GM19467 (cell line): Measurements from ENCODE around the gene ARID2.

Source experiments
- ATAC-seq: cut with Tn5 transposase; IDR thresholded peaks from one replicate; pipeline ENCODE4 v1.9.1; 2021; ENCODE audit warnings: mild to moderate bottlenecking, moderate library complexity; ENCODE audit not compliant: unreplicated experiment

ARID2 gene, protein sequence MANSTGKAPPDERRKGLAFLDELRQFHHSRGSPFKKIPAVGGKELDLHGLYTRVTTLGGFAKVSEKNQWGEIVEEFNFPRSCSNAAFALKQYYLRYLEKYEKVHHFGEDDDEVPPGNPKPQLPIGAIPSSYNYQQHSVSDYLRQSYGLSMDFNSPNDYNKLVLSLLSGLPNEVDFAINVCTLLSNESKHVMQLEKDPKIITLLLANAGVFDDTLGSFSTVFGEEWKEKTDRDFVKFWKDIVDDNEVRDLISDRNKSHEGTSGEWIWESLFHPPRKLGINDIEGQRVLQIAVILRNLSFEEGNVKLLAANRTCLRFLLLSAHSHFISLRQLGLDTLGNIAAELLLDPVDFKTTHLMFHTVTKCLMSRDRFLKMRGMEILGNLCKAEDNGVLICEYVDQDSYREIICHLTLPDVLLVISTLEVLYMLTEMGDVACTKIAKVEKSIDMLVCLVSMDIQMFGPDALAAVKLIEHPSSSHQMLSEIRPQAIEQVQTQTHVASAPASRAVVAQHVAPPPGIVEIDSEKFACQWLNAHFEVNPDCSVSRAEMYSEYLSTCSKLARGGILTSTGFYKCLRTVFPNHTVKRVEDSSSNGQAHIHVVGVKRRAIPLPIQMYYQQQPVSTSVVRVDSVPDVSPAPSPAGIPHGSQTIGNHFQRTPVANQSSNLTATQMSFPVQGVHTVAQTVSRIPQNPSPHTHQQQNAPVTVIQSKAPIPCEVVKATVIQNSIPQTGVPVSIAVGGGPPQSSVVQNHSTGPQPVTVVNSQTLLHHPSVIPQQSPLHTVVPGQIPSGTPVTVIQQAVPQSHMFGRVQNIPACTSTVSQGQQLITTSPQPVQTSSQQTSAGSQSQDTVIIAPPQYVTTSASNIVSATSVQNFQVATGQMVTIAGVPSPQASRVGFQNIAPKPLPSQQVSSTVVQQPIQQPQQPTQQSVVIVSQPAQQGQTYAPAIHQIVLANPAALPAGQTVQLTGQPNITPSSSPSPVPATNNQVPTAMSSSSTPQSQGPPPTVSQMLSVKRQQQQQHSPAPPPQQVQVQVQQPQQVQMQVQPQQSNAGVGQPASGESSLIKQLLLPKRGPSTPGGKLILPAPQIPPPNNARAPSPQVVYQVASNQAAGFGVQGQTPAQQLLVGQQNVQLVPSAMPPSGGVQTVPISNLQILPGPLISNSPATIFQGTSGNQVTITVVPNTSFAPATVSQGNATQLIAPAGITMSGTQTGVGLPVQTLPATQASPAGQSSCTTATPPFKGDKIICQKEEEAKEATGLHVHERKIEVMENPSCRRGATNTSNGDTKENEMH (N-terminal part only)

GRCh38 chr12:45729233-45730083 is at the start of gene ARID2:
ARID2 (plus strand) TSS chr12:45729706; CDS start chr12:45729837, 131 bp downstream.
- peak; percentile 18 for ATAC-seq

DNA sequence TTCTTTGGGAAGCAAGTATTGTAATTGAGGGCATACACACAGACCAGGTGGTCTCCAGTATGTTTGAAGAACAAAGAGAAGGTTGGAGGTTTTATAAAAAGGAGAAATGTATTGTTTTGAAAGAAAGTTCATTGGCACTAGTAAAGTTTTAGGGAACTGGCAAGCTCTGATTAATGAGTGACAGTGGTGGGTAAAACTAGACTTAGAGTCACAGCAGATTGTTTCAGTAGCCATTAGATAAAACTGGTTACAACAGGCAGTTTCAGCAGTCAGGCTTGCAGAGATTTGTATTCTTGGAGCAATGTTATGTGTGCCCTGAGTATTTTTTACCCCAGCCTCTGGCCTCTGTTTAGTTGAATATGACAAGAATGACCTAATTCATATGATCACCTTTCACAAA is 49.1 kb upstream of the ARID2 start:
- ATAC-seq = no peak

DNA sequence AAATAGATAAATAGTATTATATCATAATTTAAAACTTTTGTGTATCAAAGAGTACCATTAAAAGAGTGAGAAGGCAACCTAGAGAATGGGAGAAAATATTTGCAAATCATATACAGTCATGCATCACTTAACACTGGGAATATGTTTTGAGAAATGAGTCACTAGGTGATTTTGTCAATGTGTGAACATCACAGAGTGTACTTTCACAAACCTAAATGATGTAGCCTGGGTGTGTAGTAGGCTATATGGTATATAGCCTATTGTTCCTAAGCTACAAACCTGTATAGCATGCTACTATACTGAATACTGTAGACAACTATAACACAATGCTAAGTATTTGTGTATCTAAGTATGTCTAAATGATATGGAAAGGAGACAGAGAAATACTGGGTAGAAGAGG is 48.0 kb upstream of the ARID2 start:
- no peak for ATAC-seq

- no peak for ATAC-seq
Observed at GRCh38 chr12:45685680-45686079, 43.8 kb upstream of the ARID2 start.

GRCh38 chr12:45687081-45688015 is 42.2 kb upstream of the ARID2 start:
- no peak for ATAC-seq

- ATAC-seq = no peak
Observed at GRCh38 chr12:45688183-45688582, 41.3 kb upstream of the ARID2 start.

- no peak for ATAC-seq
Observed at GRCh38 chr12:45695035-45695434, 34.5 kb upstream of the ARID2 start.

- no peak for ATAC-seq
Observed at GRCh38 chr12:45695606-45696005, 33.9 kb upstream of the ARID2 start.

GRCh38 chr12:45696049-45696448 is 33.5 kb upstream of the ARID2 start:
- no peak for ATAC-seq

DNA sequence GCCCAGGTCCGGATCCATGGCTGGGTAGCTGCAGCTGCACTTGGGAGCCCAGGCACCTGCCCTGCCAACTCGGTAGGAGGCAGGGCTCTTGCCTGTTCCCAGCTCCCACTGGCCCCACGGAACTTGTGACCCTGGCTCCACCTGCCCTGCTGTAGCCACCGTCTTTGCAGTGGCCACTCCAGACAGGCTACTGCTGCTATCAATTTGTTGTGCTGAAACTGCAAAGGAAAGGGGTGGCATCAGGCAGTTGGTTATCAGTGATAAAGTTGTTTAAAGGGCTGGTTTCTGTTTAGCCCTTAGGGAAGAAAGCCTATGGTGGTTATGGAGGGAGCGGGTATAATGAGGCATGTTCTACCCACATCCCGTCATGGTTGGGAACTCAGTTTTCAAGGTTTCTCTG is 32.1 kb upstream of the ARID2 start:
- no peak for ATAC-seq

- ATAC-seq = no peak
Observed at GRCh38 chr12:45701296-45701695, 28.2 kb upstream of the ARID2 start.

DNA sequence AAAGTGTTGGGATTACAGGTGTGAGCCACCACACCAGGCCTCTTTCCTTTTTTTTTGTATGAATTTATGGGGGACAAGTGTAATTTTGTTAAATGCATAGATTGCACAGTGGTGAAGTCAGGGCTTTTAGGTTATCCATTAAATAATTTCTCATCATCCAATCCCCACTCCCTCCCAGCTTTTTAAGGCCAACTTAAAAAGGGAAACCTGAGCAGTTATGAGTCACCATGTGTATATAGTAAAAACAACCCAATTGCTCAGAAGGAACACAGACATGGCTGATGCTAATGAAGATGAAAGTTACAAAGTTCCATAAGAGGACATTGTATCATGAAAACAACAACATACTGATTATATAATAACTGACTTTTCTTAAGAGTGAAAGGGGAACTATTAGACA is 25.6 kb upstream of the ARID2 start:
- no peak for ATAC-seq

GRCh38 chr12:45704968-45705367 is 24.5 kb upstream of the ARID2 start:
- ATAC-seq = no peak

- no peak for ATAC-seq
Observed at GRCh38 chr12:45705404-45705803, 24.1 kb upstream of the ARID2 start.

GRCh38 chr12:45707241-45707857 is 22.2 kb upstream of the ARID2 start:
- no peak for ATAC-seq

- ATAC-seq = no peak
Observed at GRCh38 chr12:45708363-45708762, 21.1 kb upstream of the ARID2 start.

DNA sequence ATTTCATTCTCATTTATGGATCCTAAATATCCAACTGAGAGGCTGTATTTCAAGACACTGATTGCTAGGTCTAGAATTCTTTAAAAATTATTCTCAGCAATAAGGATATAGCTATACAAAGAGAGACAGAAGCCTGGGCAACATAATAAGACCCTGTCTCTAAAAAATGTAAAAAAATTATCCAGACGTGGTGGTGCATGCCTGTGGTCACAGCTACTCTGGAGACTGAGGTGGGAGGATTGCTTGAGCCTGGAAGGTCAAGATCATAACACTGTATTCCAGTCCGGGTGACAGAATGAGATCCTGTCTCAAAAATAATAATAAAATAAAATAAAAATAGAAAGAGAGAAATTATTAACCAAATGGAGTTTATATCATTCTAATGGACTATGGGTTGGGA is 20.6 kb upstream of the ARID2 start:
- no peak for ATAC-seq

DNA sequence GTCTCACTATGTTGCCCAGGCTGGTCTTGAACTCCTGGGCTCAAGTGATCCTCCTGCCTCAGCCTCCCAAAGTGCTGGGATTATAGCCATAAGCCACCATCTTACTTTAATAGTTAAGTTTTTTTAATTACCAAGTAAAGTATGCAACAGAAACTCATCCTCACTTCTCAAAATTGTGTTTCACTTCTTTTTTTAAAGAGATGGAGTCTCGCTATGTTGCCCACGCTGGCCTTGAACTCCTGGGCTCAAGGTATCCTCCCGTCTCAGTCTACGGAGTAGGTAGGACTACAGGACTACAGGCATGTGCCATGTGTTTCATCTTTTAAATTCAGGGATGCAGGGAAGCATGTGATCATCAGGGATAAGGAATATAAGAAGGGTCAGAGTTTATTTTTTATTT is 17.2 kb upstream of the ARID2 start:
- ATAC-seq = no peak

GRCh38 chr12:45713078-45713477 is 16.4 kb upstream of the ARID2 start:
- ATAC-seq = no peak
